Astrocyte (in vitro differentiated cells and primary cell): ENCODE measurements around the gene EFS. TPM values are rescaled to one million over a fixed set of nuclear protein-coding genes. Genes with fewer than 3 reads are reported as not detected.
"Not testable (repeated sequence)": the region's sequence is repeated elsewhere in the genome, so short reads cannot be mapped to it uniquely, and the experiment has no call there.

ENCODE experiments used
- DNase-seq: peaks from one replicate; pipeline ENCODE4 v3.0.0-alpha.2; 2010; ENCODE audit warnings: low read depth
- FAIRE-seq: peaks from 2 replicates; lab custom pipeline; 2011; peaks lifted over from hg19 to GRCh38; lab: Jason Lieb, UNC
- H2AFZ ChIP-seq: 2 replicates; pipeline ENCODE4 v1.6.0; 2012; ENCODE audit warnings: low read depth, low read length, inconsistent platforms
- H3K27ac ChIP-seq: 2 replicates; pipeline ENCODE4 v1.5.1; 2011; ENCODE audit warnings: low read depth, low read length, inconsistent platforms
- H3K27me3 ChIP-seq: 2 replicates; pipeline ENCODE4 v1.6.0; 2011; ENCODE audit warnings: low read length, inconsistent platforms; ENCODE audit not compliant: insufficient read depth
- H3K36me3 ChIP-seq: 2 replicates; pipeline ENCODE4 v1.5.1; 2011; ENCODE audit warnings: low read length, inconsistent platforms; ENCODE audit not compliant: insufficient read depth
- H3K4me1 ChIP-seq: 2 replicates; pipeline ENCODE4 v1.5.1; 2011; ENCODE audit warnings: low read length, inconsistent platforms; ENCODE audit not compliant: insufficient read depth
- H3K4me2 ChIP-seq: 2 replicates; pipeline ENCODE4 v1.6.0; 2012; ENCODE audit warnings: low read length, inconsistent platforms
- H3K4me3 ChIP-seq: 2 replicates; pipeline ENCODE4 v1.5.1; 2011; ENCODE audit warnings: low read depth, mild to moderate bottlenecking, low read length, inconsistent platforms; ENCODE audit not compliant: insufficient read depth
- H3K79me2 ChIP-seq: 2 replicates; pipeline ENCODE4 v1.6.0; 2012; ENCODE audit warnings: mild to moderate bottlenecking, low read length, inconsistent platforms; ENCODE audit not compliant: insufficient read depth
- H3K9ac ChIP-seq: 2 replicates; pipeline ENCODE4 v1.6.0; 2012; ENCODE audit warnings: mild to moderate bottlenecking, low read length, inconsistent platforms
- H3K9me3 ChIP-seq: 2 replicates; pipeline ENCODE4 v1.5.1; 2012; ENCODE audit warnings: low read depth, mild to moderate bottlenecking, low read length, inconsistent platforms; ENCODE audit not compliant: insufficient read depth
- H4K20me1 ChIP-seq: 2 replicates; pipeline ENCODE4 v1.6.0; 2012; ENCODE audit warnings: low read length, inconsistent platforms; ENCODE audit not compliant: insufficient read depth
- H3K27ac Mint-ChIP-seq: one replicate; pipeline ENCODE4 v1.8.0; 2021; ENCODE audit warnings: mild to moderate bottlenecking, mixed read lengths; ENCODE audit not compliant: unreplicated experiment
- H3K27me3 Mint-ChIP-seq: one replicate; pipeline ENCODE4 v1.8.0; 2021; ENCODE audit warnings: low read depth, mixed read lengths; ENCODE audit not compliant: unreplicated experiment
- H3K36me3 Mint-ChIP-seq: one replicate; pipeline ENCODE4 v1.8.0; 2021; ENCODE audit warnings: low read depth, mixed read lengths; ENCODE audit not compliant: unreplicated experiment
- H3K4me1 Mint-ChIP-seq: one replicate; pipeline ENCODE4 v1.8.0; 2021; ENCODE audit warnings: low read depth, mixed read lengths; ENCODE audit not compliant: unreplicated experiment
- H3K4me3 Mint-ChIP-seq: one replicate; pipeline ENCODE4 v1.8.0; 2021; ENCODE audit warnings: mild to moderate bottlenecking, moderate library complexity, mixed read lengths; ENCODE audit not compliant: unreplicated experiment
- H3K9me3 Mint-ChIP-seq: one replicate; pipeline ENCODE4 v1.8.0; 2021; ENCODE audit warnings: mild to moderate bottlenecking, mixed read lengths; ENCODE audit not compliant: unreplicated experiment
- EZH2 ChIP-seq: IDR thresholded peaks from 2 replicates; pipeline ENCODE4 v1.6.1; 2012; ENCODE audit warnings: mild to moderate bottlenecking, low read length, inconsistent platforms; ENCODE audit not compliant: insufficient read depth
- total RNA-seq: library from RNA; stranded (reverse); gene quantifications from 2 replicates; pipeline ENCODE4 v1.2.1, GENCODE V29; 2021
- TF ChIP-seq, protein P1 (sequence below): IDR thresholded peaks from 2 replicates; pipeline ENCODE4 v1.5.1; 2011; ENCODE audit warnings: low read depth, mild to moderate bottlenecking, inconsistent platforms, low read length, moderate library complexity; ENCODE audit not compliant: insufficient read depth

The EFS gene
- total RNA-seq, 1 donor from 2014 or later: 6.5 TPM

DNA sequence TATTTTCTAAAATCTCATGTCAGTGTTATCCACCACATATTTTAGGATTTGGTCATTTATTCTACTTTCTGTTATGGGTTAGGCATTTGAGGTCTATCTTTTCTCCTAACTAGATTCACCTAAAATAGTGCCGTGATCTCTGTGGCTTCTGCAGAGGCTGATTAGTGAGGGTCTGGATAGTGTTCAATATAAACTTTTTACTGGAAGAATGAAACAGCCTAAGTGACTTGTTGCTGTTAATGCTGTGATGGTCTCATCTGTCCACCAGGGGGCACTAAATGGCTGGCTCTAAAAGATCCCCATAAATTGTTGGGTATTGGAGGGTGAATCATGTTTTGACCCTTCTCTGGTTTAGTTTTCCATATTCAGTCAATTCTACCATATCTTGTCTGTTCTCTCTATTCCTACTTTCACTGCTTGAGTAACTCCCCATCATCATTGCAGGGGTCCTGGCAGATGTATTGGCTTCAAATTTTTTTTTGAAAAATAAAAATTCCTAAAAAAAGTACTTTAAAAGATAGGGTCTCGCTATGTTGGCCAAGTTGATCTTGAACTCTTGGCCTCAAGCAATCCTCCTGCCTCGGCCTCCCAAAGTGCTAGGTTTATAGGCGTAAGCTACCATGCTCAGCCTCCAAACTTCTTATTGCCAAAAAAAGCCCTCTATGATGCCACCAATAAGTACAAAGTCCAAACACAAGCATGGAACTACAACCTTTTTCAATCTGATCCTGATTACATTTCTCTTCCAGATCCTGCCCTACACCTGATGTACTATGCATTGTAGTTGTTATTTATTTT lies 36.8 kb downstream of the EFS start:
- Histone ChIP-seq H3K9me3 (no peaks in the 10 kb centered on the region), H4K20me1 (peaks cover 27% of the 10 kb centered on the region), H2AFZ (no peak overlapping the region), H3K4me3 (no peak overlapping the region), H3K4me1 (peaks cover 2% of the 10 kb centered on the region), H3K27ac (no peak overlapping the region), H3K4me2 (no peak overlapping the region), H3K36me3 (peaks cover 19% of the 10 kb centered on the region), H3K27me3 (no peaks in the 10 kb centered on the region), H3K79me2 (peaks cover 18% of the 10 kb centered on the region), H3K9ac (no peak overlapping the region)
- peak; percentile 47 for DNase-seq
- no peak overlapping the region for H3K27ac Mint-ChIP-seq
- no peak for TF ChIP-seq EZH2
- TF ChIP-seq, protein P1, sequence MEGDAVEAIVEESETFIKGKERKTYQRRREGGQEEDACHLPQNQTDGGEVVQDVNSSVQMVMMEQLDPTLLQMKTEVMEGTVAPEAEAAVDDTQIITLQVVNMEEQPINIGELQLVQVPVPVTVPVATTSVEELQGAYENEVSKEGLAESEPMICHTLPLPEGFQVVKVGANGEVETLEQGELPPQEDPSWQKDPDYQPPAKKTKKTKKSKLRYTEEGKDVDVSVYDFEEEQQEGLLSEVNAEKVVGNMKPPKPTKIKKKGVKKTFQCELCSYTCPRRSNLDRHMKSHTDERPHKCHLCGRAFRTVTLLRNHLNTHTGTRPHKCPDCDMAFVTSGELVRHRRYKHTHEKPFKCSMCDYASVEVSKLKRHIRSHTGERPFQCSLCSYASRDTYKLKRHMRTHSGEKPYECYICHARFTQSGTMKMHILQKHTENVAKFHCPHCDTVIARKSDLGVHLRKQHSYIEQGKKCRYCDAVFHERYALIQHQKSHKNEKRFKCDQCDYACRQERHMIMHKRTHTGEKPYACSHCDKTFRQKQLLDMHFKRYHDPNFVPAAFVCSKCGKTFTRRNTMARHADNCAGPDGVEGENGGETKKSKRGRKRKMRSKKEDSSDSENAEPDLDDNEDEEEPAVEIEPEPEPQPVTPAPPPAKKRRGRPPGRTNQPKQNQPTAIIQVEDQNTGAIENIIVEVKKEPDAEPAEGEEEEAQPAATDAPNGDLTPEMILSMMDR: peak; percentile 93
- no peak overlapping the region for H3K4me3 Mint-ChIP-seq
- no peaks in the 10 kb centered on the region for H3K9me3 Mint-ChIP-seq
- FAIRE-seq: no peak
- H3K36me3 Mint-ChIP-seq: peaks cover 6% of the 10 kb centered on the region
- peaks cover 8% of the 10 kb centered on the region for H3K4me1 Mint-ChIP-seq
- peaks cover 7% of the 10 kb centered on the region for H3K27me3 Mint-ChIP-seq

DNA sequence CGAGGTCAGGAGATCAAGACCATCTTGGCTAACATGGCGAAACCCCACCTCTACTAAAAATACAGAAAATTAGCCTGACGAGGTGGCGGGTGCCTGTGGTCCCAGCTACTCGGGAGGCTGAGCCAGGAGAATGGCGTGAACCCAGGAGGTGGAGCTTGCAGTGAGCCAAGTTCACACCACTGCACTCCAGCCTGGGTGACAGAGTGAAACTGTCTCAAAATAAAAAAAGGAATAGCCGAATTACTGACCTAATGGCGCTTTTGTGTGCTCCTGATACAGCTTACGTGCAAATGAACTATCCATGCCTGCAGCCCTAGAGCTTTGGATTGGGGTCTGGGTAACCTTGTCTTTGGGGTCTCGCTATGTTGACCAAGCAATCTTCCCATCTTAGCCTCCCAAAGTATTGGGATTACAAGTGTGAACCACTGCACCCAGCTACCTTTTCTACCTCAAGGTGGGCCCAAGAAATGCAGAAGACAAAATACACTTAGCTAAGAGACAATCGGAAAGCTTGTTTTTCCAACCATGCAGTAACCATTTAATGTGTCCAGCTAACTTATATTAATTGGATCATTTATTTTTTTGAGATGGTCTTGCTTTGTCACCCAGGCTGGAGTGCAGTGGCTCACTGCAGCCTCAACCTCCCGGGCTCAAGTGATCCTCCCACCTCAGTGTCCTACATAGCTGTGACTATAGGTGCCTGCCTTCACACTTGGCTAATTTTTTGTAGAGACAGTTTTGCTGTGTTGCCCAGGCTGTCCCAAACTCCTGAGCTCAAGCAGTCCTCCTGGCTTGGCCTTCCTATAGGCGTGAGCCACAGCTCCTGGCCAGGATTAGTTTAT lies 38.3 kb downstream of the EFS start:
- FAIRE-seq (no peak), DNase-seq (no peak)
- TF ChIP-seq, protein P1: no peak
- no peak for TF ChIP-seq EZH2
- Histone ChIP-seq H3K4me2 (no peak overlapping the region), H3K36me3 (peaks cover 20% of the 10 kb centered on the region), H3K27me3 (no peaks in the 10 kb centered on the region), H3K4me3 (no peak overlapping the region), H3K79me2 (peaks cover 33% of the 10 kb centered on the region), H4K20me1 (peaks cover 40% of the 10 kb centered on the region), H2AFZ (no peak overlapping the region), H3K27ac (no peak overlapping the region), H3K9ac (no peak overlapping the region), H3K4me1 (peaks cover 7% of the 10 kb centered on the region), H3K9me3 (no peaks in the 10 kb centered on the region)
- Mint-ChIP-seq H3K4me1 (peaks cover 11% of the 10 kb centered on the region), H3K27ac (no peak overlapping the region), H3K36me3 (peaks cover 6% of the 10 kb centered on the region), H3K9me3 (no peaks in the 10 kb centered on the region), H3K4me3 (peak overlapping the region; percentile 47), H3K27me3 (peaks cover 7% of the 10 kb centered on the region)

DNA sequence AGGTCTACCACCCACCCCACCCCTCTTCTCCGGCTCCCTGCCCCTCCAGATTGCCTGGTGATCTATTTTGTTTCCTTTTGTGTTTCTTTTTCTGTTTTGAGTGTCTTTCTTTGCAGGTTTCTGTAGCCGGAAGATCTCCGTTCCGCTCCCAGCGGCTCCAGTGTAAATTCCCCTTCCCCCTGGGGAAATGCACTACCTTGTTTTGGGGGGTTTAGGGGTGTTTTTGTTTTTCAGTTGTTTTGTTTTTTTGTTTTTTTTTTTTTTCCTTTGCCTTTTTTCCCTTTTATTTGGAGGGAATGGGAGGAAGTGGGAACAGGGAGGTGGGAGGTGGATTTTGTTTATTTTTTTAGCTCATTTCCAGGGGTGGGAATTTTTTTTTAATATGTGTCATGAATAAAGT lies 39.2 kb downstream of the EFS start:
- Histone ChIP-seq H3K79me2 (peaks cover 33% of the 10 kb centered on the region), H4K20me1 (peaks cover 40% of the 10 kb centered on the region), H3K36me3 (peaks cover 20% of the 10 kb centered on the region)
- H3K27ac Mint-ChIP-seq, H3K4me2 ChIP-seq, H3K27me3 ChIP-seq, H3K9me3 ChIP-seq, H3K4me3 ChIP-seq, H3K9ac ChIP-seq, H2AFZ ChIP-seq, H3K36me3 Mint-ChIP-seq, H3K4me1 ChIP-seq, DNase-seq, H3K9me3 Mint-ChIP-seq, FAIRE-seq, H3K27ac ChIP-seq, H3K27me3 Mint-ChIP-seq: not testable (repeated sequence)
- Mint-ChIP-seq H3K4me1 (peaks cover 11% of the 10 kb centered on the region), H3K4me3 (peak overlapping the region; percentile 64)
